OCI-LY7 (cell line): ENCODE measurements around the gene MPPED2. TPM values are rescaled to one million over a fixed set of nuclear protein-coding genes. Genes with fewer than 3 reads are reported as not detected.

Experiments
- BruUV-seq: library from RNA; stranded (reverse); fragments of 400-500 nt; replicated peaks from 2 replicates; lab custom pipeline; 2021; lab: Mats Ljungman, UMichigan
- CTCF ChIA-PET: fragments of 300-600 bp; sonication (Branson Sonifier 250); formaldehyde crosslinking; loops from one replicate; lab custom pipeline; 2022; ENCODE audit warnings: antibody characterized with exemption; ENCODE audit not compliant: unreplicated experiment; lab: Charles Lee
- POLR2A ChIA-PET: fragments of 300-600 bp; sonication (Branson Sonifier 250); formaldehyde crosslinking; loops from one replicate; lab custom pipeline; 2022; ENCODE audit warnings: antibody characterized with exemption; lab: Charles Lee
- DNase-seq: peaks from one replicate; pipeline ENCODE4 v3.0.0-alpha.2; 2015; ENCODE audit warnings: low spot score
- H2AFZ ChIP-seq: fragments of 200-600 bp; sonication (generic), shearing (Covaris generic); 2 replicates; pipeline ENCODE4 v1.6.1; 2014; ENCODE audit warnings: mild to moderate bottlenecking, antibody characterized with exemption, low read length, moderate library complexity
- H3K27ac ChIP-seq: fragments of 200-600 bp; sonication (generic); 2 replicates; pipeline ENCODE4 v1.5.1; 2014; ENCODE audit warnings: mixed run types, low read depth, mild to moderate bottlenecking, moderate library complexity, low read length, inconsistent platforms; ENCODE audit not compliant: poor library complexity, severe bottlenecking
- H3K36me3 ChIP-seq: fragments of 200-600 bp; sonication (generic); 2 replicates; pipeline ENCODE4 v1.6.1; 2014; ENCODE audit warnings: mild to moderate bottlenecking, antibody characterized with exemption, low read length, moderate library complexity, mixed read lengths; ENCODE audit not compliant: insufficient read depth
- H3K4me1 ChIP-seq: fragments of 200-600 bp; sonication (generic); 2 replicates; pipeline ENCODE4 v1.5.1; 2014; ENCODE audit warnings: mild to moderate bottlenecking, low read length; ENCODE audit not compliant: insufficient read depth, poor library complexity, severe bottlenecking
- H3K4me2 ChIP-seq: fragments of 200-600 bp; sonication (generic); 2 replicates; pipeline ENCODE4 v1.6.1; 2014; ENCODE audit warnings: mild to moderate bottlenecking, low read length
- H3K4me3 ChIP-seq: fragments of 200-600 bp; sonication (generic); 2 replicates; pipeline ENCODE4 v1.5.1; 2014; ENCODE audit warnings: mild to moderate bottlenecking, low read depth, low read length; ENCODE audit not compliant: poor library complexity, severe bottlenecking
- H3K79me2 ChIP-seq: fragments of 200-600 bp; sonication (generic); 2 replicates; pipeline ENCODE4 v1.6.1; 2016; ENCODE audit warnings: low read depth, mild to moderate bottlenecking, low read length, moderate library complexity, mixed read lengths; ENCODE audit not compliant: insufficient read depth
- H3K9me2 ChIP-seq: fragments of 200-600 bp; sonication (generic); 2 replicates; pipeline ENCODE4 v1.6.1; 2016; ENCODE audit warnings: mild to moderate bottlenecking, low read length, mixed read lengths; ENCODE audit not compliant: insufficient read depth
- H3K9me3 ChIP-seq: fragments of 200-600 bp; sonication (generic); 2 replicates; pipeline ENCODE4 v1.6.1; 2014; ENCODE audit warnings: mild to moderate bottlenecking, mixed run types, low read length, mixed read lengths
- H4K20me1 ChIP-seq: fragments of 200-600 bp; sonication (generic); 2 replicates; pipeline ENCODE4 v1.6.1; 2014; ENCODE audit warnings: mild to moderate bottlenecking, antibody characterized with exemption, low read length, moderate library complexity, mixed read lengths; ENCODE audit not compliant: insufficient read depth
- CTCF ChIP-seq: fragments of 200-600 bp; sonication (generic); conservative IDR thresholded peaks from 2 replicates; pipeline ENCODE4 v1.5.1; 2014; ENCODE audit warnings: mild to moderate bottlenecking, antibody characterized with exemption, low read length, moderate library complexity, mixed read lengths
- EZH2phosphoT487 ChIP-seq: fragments of 200-600 bp; sonication (generic); IDR thresholded peaks from 2 replicates; pipeline ENCODE4 v1.6.1; 2018; ENCODE audit warnings: low read depth, borderline replicate concordance, mild to moderate bottlenecking, mixed run types, antibody characterized with exemption, low read length, moderate library complexity, mixed read lengths
- intact Hi-C: fragments of 100-400 bp; cut with micrococcal nuclease; formaldehyde crosslinking; loops from one replicate; pipeline ENCODE4 v1.10.0; 2022; ENCODE audit not compliant: unreplicated experiment
- total RNA-seq, 2 experiments: library from RNA; depleted of rRNA in 1 of 2; stranded (reverse); fragments of >200 nt in 1 of 2; shearing (Covaris generic) in 1 of 2; gene quantifications; 2 replicates each; pipeline ENCODE4 v1.2.3, GENCODE V29; 2014 to 2022

Gene MPPED2
- total RNA-seq, 2 experiments from 2014 or later: not detected

GRCh38 chr11:30540781-30541180, 45.4 kb downstream of the MPPED2 start:
- H3K27ac ChIP-seq: no peak overlapping the region
- no peak overlapping the region for H2AFZ ChIP-seq
- H3K9me2 ChIP-seq: no peaks in the 10 kb centered on the region
- no peak for DNase-seq
- ChIA-PET CTCF (no interaction called here), POLR2A (no interaction called here)
- H3K4me1 ChIP-seq: no peaks in the 10 kb centered on the region
- H3K4me2 ChIP-seq: no peak overlapping the region
- no peak overlapping the region for H3K4me3 ChIP-seq
- H3K9me3 ChIP-seq: no peaks in the 10 kb centered on the region
- TF ChIP-seq EZH2phosphoT487 (no peak), CTCF (no peak)
- no TSS peak for BruUV-seq
- no peaks in the 10 kb centered on the region for H4K20me1 ChIP-seq
- H3K36me3 ChIP-seq: no peaks in the 10 kb centered on the region
- intact Hi-C loops: no loop called here
- H3K79me2 ChIP-seq: no peaks in the 10 kb centered on the region

GRCh38 chr11:30538251-30538650, 47.9 kb downstream of the MPPED2 start:
- Histone ChIP-seq H3K4me3 (no peak overlapping the region), H3K9me2 (no peaks in the 10 kb centered on the region), H3K79me2 (no peaks in the 10 kb centered on the region), H3K4me2 (no peak overlapping the region), H3K9me3 (no peaks in the 10 kb centered on the region), H3K27ac (no peak overlapping the region), H3K36me3 (no peaks in the 10 kb centered on the region), H3K4me1 (no peaks in the 10 kb centered on the region), H2AFZ (no peak overlapping the region), H4K20me1 (no peaks in the 10 kb centered on the region)
- ChIA-PET POLR2A (no interaction called here), CTCF (no interaction called here)
- intact Hi-C loops: no loop called here
- DNase-seq: no peak
- TF ChIP-seq EZH2phosphoT487 (no peak), CTCF (no peak)
- no TSS peak for BruUV-seq

- TF ChIP-seq EZH2phosphoT487 (no peak), CTCF (no peak)
- no peaks in the 10 kb centered on the region for H4K20me1 ChIP-seq
- no peak overlapping the region for H3K4me2 ChIP-seq
- no peak overlapping the region for H3K27ac ChIP-seq
- intact Hi-C loops: no loop called here
- H3K9me3 ChIP-seq: no peaks in the 10 kb centered on the region
- DNase-seq: no peak
- no peaks in the 10 kb centered on the region for H3K9me2 ChIP-seq
- H3K4me1 ChIP-seq: no peaks in the 10 kb centered on the region
- POLR2A ChIA-PET: no interaction called here
- H3K79me2 ChIP-seq: no peaks in the 10 kb centered on the region
- H3K4me3 ChIP-seq: no peak overlapping the region
- H2AFZ ChIP-seq: no peak overlapping the region
- BruUV-seq: no TSS peak
- no peaks in the 10 kb centered on the region for H3K36me3 ChIP-seq
- CTCF ChIA-PET: no interaction called here
Observed at GRCh38 chr11:30535818-30536217, 50.3 kb downstream of the MPPED2 start.
